Large intestine (tissue), 3 donors: Measurements from ENCODE around the gene GNS. TPM values are rescaled to one million over a fixed set of nuclear protein-coding genes. Genes with fewer than 3 reads are reported as not detected.
A peak's percentile ranks its signal among the peaks of the same experiment; 100 is the strongest.

Experiments used
- DNase-seq, 2 donors: peaks; one replicate each; pipeline versions ENCODE4 v3.0.0 to v3.0.0-alpha.2; 2013
- H3K27ac ChIP-seq: one replicate; pipeline ENCODE4 v1.5.1; 2013; ENCODE audit warnings: low read length
- H3K27me3 ChIP-seq: 2 replicates; pipeline ENCODE4 v1.6.1; 2013; ENCODE audit warnings: low read length; ENCODE audit not compliant: control insufficient read depth, insufficient read depth
- H3K36me3 ChIP-seq: 2 replicates; pipeline ENCODE4 v1.6.1; 2013; ENCODE audit warnings: low read length; ENCODE audit not compliant: control insufficient read depth, insufficient read depth
- H3K4me1 ChIP-seq: one replicate; pipeline ENCODE4 v1.6.1; 2013; ENCODE audit warnings: low read length; ENCODE audit not compliant: control insufficient read depth, insufficient read depth
- H3K4me3 ChIP-seq: one replicate; pipeline ENCODE4 v1.5.1; 2013; ENCODE audit warnings: low read length
- H3K9me3 ChIP-seq: one replicate; pipeline ENCODE4 v1.6.1; 2013; ENCODE audit warnings: mild to moderate bottlenecking, low read depth, low read length, moderate library complexity; ENCODE audit not compliant: control insufficient read depth
- WGBS: methylation state at CpG from one replicate; pipeline ENCODE4 v1.1.5; 2013; ENCODE audit warnings: low lambda C conversion rate; ENCODE audit not compliant: insufficient coverage; 5-methylcytosine and 5-hydroxymethylcytosine counted together
- polyA plus RNA-seq: library from polyadenylated mRNA; unstranded; fragments of 120-200 nt; gene quantifications from one replicate; pipeline ENCODE4 v1.2.1, GENCODE V29; 2013

The GNS gene
- polyA plus RNA-seq, 1 donor = 337 TPM

DNA sequence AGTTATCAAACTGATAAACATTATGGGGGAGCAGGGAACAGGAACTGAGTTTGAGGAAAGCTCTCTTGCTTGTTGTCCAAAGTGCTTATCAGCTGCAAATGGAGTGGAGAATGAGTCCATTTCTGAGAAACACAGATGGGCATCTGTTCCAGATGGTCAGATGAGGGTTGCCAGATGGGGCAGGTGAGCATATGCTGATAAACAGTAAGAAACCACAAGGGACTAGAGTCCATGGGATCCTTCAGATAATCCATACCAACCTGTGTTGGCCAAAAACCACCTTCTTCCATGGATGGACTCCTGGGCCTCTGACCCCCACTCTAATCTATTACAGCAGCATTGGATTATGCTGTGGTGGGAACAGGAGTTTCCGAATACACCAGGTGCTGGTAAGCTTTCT, 38.3 kb downstream of the GNS start:
- DNase-seq = no peak
- H3K4me3 ChIP-seq = no peak overlapping the region
- H3K9me3 ChIP-seq = no peaks in the 10 kb centered on the region
- no peaks in the 10 kb centered on the region for H3K27me3 ChIP-seq
- no peak overlapping the region for H3K27ac ChIP-seq
- peaks cover 8% of the 10 kb centered on the region for H3K4me1 ChIP-seq
- no CpG with 5 or more reads among the region's 1 CpG for WGBS
- H3K36me3 ChIP-seq = peaks cover 77% of the 10 kb centered on the region

DNA sequence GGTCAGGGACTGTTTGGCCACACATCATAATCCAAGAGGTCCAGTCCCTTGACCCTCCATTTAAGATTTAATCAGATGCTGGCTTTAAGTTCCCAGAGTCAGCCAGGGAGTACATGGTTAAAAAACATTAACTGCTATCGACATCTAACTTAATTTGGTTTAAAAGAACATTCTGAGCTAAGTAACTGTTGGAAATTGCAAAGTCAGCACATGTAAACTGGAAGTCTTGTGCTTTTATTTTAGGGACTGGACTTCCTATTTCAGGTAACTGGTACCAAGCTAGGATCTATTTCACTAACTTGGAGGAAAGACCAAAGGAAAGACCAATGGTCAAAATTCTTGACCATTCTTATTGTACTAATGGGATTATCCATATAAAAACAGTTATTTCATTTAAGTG, 40.6 kb downstream of the GNS start:
- Histone ChIP-seq H3K4me3 (no peak overlapping the region), H3K9me3 (no peaks in the 10 kb centered on the region), H3K27me3 (no peaks in the 10 kb centered on the region), H3K27ac (peak overlapping the region; percentile 24), H3K4me1 (peaks cover 11% of the 10 kb centered on the region), H3K36me3 (peaks cover 78% of the 10 kb centered on the region)
- DNase-seq = no peak
- 83% methylated on average over 1 of the region's 1 CpG for WGBS

DNA sequence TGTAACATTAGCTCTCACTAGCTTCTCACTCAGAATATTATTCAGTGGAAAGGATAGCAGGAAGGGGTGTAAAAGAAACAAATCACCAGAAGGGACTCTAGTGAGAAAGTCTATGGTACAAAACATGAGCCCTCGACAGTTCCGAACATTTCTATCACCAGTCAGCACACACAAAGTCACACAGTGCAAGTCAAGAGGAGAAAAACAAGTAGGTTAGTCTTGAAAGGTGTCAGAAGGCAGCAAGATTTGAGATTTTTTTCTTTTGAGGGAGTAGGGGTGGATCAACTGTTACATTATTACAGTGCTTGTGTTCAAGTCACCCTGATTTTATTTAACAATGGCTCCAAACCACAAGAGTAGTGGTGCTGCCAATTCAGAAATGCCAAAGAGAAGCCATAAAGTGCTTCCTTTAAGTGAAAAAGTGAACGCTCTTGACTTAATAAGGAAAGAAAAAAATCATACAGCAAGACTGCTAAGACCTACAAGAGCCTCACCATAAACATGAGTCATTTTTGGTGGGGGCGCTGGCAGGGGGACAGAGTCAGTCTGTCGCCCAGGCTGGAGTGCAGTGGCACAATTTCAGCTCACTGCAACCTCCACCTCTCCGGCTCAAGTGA, 42.3 kb downstream of the GNS start:
- H3K4me3 ChIP-seq = no peak overlapping the region
- peaks cover 11% of the 10 kb centered on the region for H3K4me1 ChIP-seq
- H3K36me3 ChIP-seq = peaks cover 71% of the 10 kb centered on the region
- WGBS = no CpG with 5 or more reads among the region's 6 CpGs
- DNase-seq = no peak
- no peaks in the 10 kb centered on the region for H3K27me3 ChIP-seq
- H3K27ac ChIP-seq = peak overlapping the region; percentile 68
- H3K9me3 ChIP-seq = no peaks in the 10 kb centered on the region

DNA sequence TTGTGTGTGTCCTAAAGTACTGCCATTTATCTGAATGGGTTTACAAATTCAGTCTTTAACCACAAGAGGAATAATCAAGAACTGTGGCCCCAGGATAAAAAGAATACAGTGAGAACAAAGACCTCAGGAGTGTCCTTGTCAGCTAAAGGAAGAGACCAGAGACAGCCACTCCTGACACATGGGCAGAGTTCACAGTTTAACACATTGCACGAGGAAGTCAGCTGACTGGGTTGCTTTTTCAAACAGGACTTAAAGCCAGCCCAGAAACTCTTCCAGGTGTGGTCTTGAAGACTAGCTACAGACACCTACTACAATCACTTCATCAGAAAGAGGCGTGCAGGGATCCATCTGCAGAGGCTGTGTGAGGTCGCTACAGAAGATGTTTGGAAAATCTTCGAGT, 42.8 kb downstream of the GNS start:
- Histone ChIP-seq H3K4me1 (peaks cover 11% of the 10 kb centered on the region), H3K9me3 (no peaks in the 10 kb centered on the region), H3K27me3 (no peaks in the 10 kb centered on the region), H3K27ac (peak overlapping the region; percentile 68), H3K36me3 (peaks cover 66% of the 10 kb centered on the region), H3K4me3 (no peak overlapping the region)
- DNase-seq = peak; percentile 81 to 92
- 100% methylated on average over 1 of the region's 4 CpGs for WGBS

DNA sequence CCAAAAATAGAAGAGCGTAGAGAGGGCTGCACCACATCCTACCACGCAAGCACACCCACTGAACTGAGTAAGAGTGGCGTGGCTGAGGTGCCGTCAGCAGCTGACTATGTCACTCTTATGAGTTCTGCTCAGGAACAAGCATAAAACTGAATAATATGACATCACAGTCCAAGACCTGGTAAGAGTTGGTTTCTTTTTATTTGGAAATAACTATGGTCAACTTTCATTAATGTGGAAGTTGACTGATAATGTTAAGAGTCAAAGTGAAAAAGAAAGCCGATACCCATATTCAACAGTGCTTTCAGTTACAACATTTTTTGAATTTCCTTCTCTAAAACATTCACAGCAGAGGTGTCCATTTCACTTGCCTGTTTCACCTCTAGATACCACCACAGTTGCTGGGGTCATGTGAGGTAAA, 44.6 kb downstream of the GNS start:
- peaks cover 49% of the 10 kb centered on the region for H3K36me3 ChIP-seq
- H3K27me3 ChIP-seq = no peaks in the 10 kb centered on the region
- DNase-seq = no peak
- H3K4me3 ChIP-seq = no peak overlapping the region
- WGBS = 83% methylated on average over 2 of the region's 5 CpGs
- H3K9me3 ChIP-seq = no peaks in the 10 kb centered on the region
- no peak overlapping the region for H3K27ac ChIP-seq
- H3K4me1 ChIP-seq = peaks cover 11% of the 10 kb centered on the region

DNA sequence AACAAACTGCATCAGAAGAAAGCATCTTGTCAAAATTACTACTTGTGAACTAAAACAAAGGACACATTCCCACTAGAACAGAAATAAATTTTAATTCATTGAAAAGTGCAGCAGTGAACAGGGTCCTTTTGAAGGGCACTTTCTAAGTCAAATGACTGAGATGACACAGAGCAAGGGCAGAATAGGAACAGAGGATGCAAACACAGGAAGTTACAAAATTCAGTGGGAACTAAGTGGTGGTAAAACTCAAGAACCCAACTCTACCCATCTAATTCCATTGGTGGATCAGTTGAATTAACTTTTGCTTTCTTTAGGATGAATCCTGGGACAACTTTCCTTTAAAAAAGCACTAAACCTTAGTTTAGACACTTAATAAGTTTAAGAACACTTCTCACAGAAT, 45.8 kb downstream of the GNS start:
- no peak for DNase-seq
- Histone ChIP-seq H3K27ac (no peak overlapping the region), H3K36me3 (peaks cover 43% of the 10 kb centered on the region)

DNA sequence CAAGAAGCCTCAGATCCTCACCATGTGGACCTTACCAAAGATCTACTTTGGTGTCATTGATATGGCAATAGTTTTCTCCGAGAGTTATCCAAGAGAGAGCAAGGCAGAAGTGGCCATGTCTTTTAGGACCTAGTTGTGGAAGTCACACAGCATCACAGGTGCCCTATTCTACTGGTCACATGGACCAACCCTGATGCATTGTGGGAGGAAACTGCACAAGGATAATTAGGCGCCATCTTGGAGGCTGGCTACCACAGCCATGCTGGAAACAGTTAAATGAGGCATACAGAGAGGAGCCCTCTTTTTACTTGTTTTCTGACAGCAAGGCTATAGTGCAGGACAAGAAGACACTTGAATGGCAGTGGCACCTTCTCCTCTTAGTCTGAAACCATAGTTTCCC, 49.8 kb downstream of the GNS start:
- no peak overlapping the region for H3K4me3 ChIP-seq
- H3K4me1 ChIP-seq = no peaks in the 10 kb centered on the region
- no peaks in the 10 kb centered on the region for H3K27me3 ChIP-seq
- H3K27ac ChIP-seq = no peak overlapping the region
- DNase-seq = no peak
- no peaks in the 10 kb centered on the region for H3K9me3 ChIP-seq
- WGBS = no CpG with 5 or more reads among the region's 2 CpGs
- H3K36me3 ChIP-seq = peaks cover 11% of the 10 kb centered on the region

More for the DNA sequence above, 45.8 kb downstream of the GNS start:
- no peak overlapping the region for H3K4me3 ChIP-seq
- H3K27me3 ChIP-seq = no peaks in the 10 kb centered on the region
- peaks cover 11% of the 10 kb centered on the region for H3K4me1 ChIP-seq
- no peaks in the 10 kb centered on the region for H3K9me3 ChIP-seq

DNA sequence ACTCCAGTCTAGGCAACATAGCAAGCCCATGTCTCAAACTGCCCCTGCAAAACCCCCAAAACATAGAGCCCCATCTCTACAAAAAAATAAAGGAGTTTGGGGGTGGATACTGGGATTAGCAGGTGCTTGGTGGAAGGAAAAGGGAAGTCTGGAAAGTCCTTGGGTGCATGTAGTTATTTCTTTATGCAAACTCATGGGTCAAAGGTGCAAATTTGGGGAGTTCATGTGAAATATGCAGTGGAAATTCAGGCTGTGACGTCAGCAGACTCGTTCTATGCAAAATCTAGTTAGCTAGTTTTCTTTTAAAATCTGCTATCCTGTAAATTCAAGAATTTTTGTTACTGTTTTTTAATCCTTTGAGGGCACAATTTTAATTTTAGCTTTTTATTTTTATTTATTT, 51.3 kb downstream of the GNS start:
- no peak for DNase-seq
- Histone ChIP-seq H3K9me3 (no peaks in the 10 kb centered on the region), H3K27me3 (no peaks in the 10 kb centered on the region), H3K36me3 (peaks cover 4% of the 10 kb centered on the region), H3K27ac (no peak overlapping the region), H3K4me1 (no peaks in the 10 kb centered on the region), H3K4me3 (no peak overlapping the region)
- 92% methylated on average over 2 of the region's 2 CpGs for WGBS

DNA sequence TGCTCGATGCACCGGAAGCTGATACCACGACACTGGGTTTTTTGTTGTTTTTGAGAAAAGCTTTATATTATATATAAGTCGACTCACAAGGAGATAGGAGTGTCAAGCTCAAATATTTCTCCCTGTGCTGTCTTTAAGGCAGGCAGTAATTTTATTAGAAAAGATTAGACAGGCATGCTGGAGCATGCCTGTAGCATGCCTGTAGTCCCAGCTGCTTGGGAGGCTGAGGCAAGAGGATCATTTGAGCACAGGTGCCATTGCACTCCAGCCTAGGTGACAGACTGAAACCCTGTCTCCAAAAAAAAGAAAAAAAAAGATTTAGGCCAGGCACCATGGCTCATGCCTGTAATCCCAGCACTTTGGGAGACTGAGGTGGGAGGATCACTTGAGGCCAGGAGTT, 51.8 kb downstream of the GNS start:
- no peak overlapping the region for H3K4me3 ChIP-seq
- no peaks in the 10 kb centered on the region for H3K27me3 ChIP-seq
- no CpG with 5 or more reads among the region's 4 CpGs for WGBS
- H3K9me3 ChIP-seq = no peaks in the 10 kb centered on the region
- no peak overlapping the region for H3K27ac ChIP-seq
- H3K4me1 ChIP-seq = no peaks in the 10 kb centered on the region
- DNase-seq = no peak
- H3K36me3 ChIP-seq = peaks cover 2% of the 10 kb centered on the region

DNA sequence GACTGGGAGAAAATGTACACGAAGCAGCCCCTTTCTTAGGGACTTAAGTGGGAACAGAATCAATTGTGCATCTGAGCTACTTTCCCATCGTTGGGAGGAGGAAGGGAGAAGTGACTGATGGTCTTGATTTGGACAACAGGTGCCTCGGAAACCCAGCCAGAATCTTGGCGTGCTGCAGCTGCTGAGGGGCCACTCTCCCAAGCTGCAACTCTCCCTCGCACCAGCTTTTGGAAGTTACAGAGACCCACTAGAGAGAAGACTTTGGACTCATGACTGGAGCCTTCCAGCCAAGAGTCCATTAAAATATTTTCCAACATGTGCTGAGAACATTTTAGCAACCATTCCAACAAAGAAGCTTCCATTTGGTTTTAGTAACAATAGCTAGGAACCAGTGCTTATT, 52.3 kb downstream of the GNS start:
- 92% methylated on average over 2 of the region's 5 CpGs for WGBS
- no peak for DNase-seq
- Histone ChIP-seq H3K4me1 (no peaks in the 10 kb centered on the region), H3K36me3 (peaks cover 2% of the 10 kb centered on the region), H3K27ac (no peak overlapping the region), H3K27me3 (no peaks in the 10 kb centered on the region), H3K9me3 (no peaks in the 10 kb centered on the region), H3K4me3 (no peak overlapping the region)

DNA sequence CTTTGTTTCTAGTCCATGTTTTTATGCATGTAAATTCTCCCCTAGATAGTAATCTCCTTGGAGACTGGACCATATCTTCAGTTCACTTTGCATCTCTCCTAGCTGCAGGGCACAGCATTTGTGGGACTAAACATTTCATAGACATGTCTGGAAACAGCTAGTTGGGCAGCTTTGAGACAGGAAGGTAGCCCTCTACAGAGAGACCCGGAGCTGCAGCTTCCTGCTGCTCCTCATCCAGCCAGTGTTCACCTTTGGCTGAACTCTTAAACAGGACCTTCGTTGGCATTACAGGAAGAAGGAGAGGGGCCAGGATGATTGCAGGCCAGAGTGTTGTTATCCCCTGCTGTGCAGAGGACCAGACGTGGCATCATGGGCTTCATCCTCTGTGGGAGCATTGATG, 52.9 kb downstream of the GNS start:
- no peak overlapping the region for H3K27ac ChIP-seq
- no peak overlapping the region for H3K4me3 ChIP-seq
- H3K27me3 ChIP-seq = no peaks in the 10 kb centered on the region
- peaks cover 2% of the 10 kb centered on the region for H3K36me3 ChIP-seq
- no CpG with 5 or more reads among the region's 3 CpGs for WGBS
- no peaks in the 10 kb centered on the region for H3K4me1 ChIP-seq
- no peak for DNase-seq
- no peaks in the 10 kb centered on the region for H3K9me3 ChIP-seq
